CD4-positive, alpha-beta T cell treated with Interferon gamma for 1 hour (primary cell): ENCODE results near the gene BTBD19.
"Not testable (repeated sequence)": the region's sequence is repeated elsewhere in the genome, so short reads cannot be mapped to it uniquely, and the experiment has no call there.

Experiments
- DNase-seq: peaks from one replicate; pipeline ENCODE4 v3.0.0-alpha.2; 2020

The BTBD19 gene

DNA sequence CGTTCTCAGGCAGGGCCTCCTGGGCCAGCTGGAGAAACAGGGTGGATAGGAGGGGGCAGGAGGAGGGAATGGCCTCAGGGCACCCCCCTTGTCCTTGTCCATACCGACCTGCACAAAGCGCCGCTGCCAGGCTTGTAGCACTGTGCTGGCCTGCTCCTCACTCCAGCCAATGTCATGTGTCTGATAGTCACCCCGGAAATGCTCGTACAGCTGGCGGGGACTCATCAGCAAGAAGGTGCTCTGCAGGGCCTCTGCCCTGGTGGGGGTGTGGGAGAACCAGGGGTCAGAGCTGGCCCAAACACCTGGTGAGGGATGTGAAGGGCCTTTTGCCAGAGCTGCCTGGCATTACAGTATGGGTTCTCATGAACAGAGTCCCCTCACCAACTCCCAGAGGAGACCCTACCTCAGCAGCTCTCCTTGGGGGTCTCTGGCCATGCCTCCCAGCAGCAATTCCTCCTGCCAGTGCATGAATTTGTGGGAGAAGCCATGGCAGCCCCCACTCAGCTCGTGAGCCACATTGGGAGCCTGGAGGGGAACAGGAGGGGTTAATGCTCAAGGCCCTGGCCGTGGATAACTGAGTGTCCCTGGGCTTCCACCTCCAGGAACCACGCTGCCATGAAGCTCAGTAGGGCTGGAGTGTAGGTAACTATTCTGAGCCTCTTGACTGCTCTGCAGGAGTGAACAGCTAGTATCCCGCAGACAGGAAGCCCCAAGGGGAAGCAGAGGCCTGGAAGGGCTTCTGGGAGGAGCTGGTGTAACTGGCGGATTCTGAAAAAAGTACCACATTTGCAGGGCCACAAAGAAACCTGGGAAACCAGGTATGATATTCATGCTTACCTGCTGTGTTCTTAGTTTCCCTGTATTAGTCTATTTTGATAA is 21.4 kb downstream of the BTBD19 start:
- DNase-seq, result no peak

DNA sequence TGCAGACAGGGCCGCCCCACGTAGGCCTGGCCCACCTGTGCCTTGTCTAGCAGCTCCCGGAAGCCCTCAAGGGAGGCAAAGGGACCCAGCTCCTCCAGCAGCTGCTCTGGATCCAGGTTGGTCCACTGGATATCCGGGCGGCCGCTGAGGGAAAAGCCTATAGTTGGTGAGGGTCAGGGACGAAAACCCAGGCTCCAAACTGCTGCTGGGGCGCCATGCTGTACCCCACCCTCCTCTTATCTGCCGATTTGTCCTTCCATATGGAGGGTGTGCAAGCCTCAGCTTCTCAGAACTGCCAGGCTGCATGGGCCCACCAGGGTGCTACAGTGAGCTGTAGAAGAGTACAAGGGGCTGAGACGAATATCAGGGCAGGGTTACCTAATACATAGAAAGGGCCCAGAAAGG is 22.6 kb downstream of the BTBD19 start:
- DNase-seq, result no peak

- DNase-seq, result no peak
Observed at GRCh38 chr1:44831516-44831915, 23.2 kb downstream of the BTBD19 start.

GRCh38 chr1:44832056-44832705 is 23.9 kb downstream of the BTBD19 start:
- no peak for DNase-seq

GRCh38 chr1:44834328-44834727 is 26.0 kb downstream of the BTBD19 start:
- no peak for DNase-seq

DNA sequence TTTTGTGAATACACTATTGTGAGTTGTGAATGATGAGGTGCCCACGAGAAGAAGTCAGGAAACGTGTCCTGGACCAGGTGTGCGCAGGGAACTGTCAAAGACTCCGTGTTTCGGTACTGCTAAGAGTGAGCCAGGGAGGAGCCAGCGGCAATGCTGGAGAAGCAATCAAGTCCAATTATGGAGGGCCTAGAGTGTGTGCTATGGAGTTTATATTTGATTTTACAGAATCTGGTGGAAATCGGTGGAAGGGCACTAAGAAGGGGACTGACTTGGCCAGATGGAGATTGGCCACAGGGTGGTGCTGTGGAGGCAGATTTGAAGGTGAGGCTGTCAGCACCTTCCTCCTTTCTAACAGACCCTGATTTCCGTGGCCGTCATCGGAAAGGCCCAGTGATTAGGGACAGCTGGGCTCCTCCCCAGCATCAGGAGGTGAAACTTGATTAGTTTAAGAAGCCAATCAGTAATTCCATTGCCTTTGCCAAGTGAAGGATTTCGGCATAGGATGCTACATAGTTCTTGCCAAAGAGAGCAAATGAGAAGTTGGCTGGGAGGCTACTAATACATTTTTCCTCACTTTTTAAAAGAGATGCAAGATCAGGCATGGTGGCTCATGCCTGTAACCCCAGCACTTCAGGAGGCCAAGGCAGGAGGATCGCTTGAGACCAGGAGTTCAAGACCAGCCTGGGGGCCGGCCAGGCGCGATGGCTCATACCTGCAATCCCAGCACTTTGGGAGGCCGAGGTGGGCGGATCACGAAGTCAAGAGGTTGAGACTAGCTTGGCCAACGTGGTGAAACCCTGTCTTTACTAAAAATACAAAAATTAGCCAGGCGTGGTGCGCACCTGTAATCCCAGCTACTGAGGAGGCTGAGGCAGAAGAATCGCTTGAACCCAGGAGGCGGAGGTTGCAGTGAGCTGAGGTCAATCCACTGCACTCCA is 27.7 kb downstream of the BTBD19 start:
- peak; percentile 83 for DNase-seq

DNA sequence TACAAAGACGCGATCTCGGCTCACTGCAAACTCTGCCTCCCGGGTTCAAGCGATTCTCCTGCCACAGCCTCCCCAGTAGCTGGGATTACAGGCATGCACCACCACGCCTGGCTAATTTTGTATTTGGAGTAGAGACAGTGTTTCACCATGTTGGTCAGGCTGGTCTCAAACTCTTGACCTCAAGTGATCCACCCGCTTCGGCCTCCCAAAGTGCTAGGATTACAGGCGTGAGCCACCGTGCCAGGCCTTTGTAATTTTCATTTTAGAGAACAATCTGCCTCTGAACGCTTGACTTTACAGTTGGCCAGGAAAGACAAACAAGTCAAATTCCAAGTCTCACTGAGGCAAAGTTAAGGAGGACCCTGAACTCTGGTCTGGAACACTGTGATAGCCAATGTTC is 30.0 kb downstream of the BTBD19 start:
- DNase-seq, result not testable (repeated sequence)

GRCh38 chr1:44839576-44839975 is 31.3 kb downstream of the BTBD19 start:
- DNase-seq, result no peak

DNA sequence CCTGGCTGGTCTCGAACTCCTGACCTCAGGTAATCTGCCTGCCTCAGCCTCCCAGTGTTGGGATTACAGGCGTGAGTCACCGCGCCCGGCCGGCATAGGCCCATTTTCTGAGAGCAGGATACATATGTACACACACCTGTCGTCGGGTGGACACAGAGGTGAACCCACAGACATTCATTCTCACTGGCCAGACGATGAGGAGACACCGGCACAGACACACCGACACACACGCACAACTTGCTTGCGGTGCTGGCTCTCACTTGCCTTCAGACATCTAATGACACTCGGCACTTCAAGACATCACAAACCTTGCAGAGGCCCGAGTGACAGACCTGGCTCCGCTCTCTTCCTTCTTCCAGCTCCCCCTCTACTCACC is 34.2 kb downstream of the BTBD19 start:
- no peak for DNase-seq

DNA sequence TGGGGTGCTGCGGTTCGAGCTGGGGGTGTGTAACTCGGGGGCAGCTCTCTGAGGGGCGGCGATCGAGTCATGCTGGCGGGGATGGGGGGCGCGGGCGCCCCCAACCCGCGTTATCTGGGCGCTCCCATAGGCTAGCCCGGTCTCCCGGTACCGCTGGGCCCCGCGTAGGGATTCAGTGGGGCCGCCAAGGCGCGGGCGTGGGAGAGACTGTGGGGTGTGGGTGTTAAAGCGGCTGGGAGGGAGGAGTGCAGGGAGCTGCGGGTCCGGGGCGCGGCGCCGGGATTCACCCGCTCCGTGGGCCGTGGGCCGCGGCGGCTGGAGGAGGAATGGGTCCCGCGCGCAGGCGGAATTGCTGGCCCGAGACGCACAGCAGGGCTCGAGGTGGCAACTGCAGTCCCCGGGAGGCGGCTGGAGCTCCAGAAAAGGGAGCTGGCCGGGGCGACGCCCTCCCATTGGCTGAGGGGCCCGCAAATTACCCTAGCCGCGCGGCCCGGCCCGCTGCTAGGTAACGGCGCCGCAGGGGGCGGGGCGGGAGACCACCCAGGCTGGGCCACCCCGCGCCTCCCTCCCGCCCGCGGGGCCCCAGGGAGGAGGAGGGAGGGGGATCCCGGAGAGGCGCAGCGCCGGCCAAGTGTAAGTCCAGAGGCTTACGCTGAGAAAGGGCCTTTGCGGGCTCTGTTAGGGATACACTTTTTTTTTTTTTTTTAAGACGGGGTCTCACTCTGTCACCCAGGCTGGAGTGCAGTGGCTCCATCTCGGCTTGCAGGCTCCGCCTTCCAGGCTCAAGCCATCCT is 34.7 kb downstream of the BTBD19 start, which contains the start of gene PTCH2:
Gene PTCH2, minus strand, starts transcription at position 392 of the 794 bp plus-strand sequence. Its CDS starts 321 bp downstream, at position 71.
- DNase-seq, result no peak

DNA sequence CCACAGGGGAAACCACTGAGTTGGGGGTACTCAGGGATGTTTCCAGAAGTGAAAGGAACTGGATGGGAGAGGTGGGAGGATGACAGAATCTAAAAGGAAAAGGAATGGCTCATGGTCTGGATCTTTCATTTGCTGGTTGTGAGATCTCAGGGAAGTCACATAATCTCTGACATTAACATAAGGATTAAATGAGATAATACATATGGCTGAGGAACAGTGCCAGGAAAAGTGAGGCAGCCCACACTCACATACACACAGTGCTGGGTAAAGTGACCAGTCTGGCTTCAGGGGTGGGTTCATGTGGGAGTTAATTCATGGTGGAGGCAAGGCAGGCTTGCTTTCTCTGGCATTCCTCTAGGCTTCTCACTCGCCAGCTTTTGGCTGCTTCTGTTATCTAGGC is 38.7 kb downstream of the BTBD19 start:
- no peak for DNase-seq

DNA sequence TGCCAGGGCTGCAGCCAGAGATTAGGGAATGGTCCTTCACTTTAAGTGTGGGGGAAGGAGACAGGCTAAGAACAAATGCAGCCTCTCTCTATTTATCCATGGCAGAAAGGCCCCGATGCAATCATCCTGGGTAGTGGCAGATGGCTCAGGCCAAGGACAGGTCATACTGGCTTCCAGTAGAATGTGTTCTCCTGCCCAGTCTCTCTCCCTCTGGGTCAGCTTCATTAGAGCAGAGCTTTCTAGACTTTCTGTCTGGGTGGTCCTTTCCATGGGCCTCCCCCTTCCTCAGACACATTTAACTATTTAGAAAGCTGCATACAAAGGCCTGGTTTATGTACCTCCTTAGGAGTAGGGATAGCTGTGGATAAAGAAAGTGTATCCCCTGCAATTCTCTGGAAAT is 39.5 kb downstream of the BTBD19 start:
- no peak for DNase-seq

DNA sequence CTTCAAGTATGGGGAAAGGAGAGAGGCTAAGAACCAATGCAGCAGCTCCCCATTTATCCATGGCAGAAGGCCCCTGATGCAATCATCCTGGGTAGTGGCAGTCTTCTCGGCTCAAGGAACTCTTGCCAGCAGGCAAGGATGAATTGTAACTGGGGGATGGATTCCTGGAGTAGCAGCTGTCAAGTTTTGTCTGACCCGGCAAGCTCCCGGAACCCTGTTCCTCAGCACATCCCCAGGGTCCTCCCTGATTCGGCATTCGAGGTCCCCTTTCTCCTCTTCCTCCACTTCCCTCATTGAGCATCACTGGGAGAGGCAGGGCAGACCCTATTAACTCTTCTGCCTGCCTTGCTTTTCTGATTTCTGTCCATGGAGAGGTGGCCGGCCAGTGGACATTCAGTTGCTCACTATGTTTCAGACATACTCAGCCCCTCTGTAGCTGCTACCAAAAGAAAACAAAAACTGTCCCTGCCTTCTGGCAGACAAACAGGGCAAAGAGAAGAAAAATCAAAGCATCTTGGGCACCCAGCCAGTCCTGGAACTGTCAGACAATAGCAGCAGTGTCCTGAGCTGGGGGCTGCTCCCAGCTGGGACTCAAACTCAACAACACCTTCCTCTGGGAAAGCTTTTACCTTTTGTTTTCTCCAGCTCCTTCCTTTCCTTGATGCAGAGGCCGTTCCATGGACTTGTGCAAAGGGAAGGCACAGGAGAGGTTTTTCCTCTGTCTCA is 40.3 kb downstream of the BTBD19 start:
- no peak for DNase-seq

DNA sequence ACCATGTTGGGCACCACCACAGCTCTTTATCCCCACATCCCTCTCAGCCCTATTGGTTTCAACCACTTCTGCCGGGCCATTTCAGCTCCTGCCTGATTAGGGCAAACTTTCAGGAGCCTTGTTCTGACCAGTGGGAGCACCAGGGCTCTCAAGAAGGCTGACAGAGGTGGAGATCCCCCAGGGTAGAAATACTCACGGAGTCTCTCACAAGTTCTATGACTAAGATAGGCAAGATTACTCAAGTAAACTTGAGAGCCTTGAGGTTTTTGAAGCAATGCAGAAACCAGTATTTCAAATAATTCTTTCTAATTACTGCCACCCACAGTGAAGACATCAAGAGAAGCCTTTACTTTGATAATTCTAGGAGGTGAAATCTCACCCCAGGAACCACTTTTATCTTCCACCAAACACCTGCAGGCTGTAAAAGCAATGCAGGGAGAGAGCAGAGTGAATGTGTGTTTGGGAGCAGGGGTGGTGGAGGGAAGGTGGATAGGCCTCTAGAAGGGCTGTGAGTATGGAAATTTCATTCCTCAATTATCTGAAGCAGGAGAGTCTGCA is 41.3 kb downstream of the BTBD19 start:
- DNase-seq, result no peak

- no peak for DNase-seq
Observed at GRCh38 chr1:44851308-44851707, 43.0 kb downstream of the BTBD19 start.

- no peak for DNase-seq
Observed at GRCh38 chr1:44853201-44853600, 44.9 kb downstream of the BTBD19 start.

- no peak for DNase-seq
Observed at GRCh38 chr1:44854970-44855369, 46.6 kb downstream of the BTBD19 start.

- no peak for DNase-seq
Observed at GRCh38 chr1:44855742-44856141, 47.4 kb downstream of the BTBD19 start.

GRCh38 chr1:44857446-44857845 is 49.1 kb downstream of the BTBD19 start:
- DNase-seq, result no peak

- DNase-seq, result no peak
Observed at GRCh38 chr1:44860331-44860730, 52.0 kb downstream of the BTBD19 start.

- no peak for DNase-seq
Observed at GRCh38 chr1:44860891-44861425, 52.6 kb downstream of the BTBD19 start.
